Measurements from ENCODE around the gene PCSK5. TPM values are rescaled to one million over a fixed set of nuclear protein-coding genes. Genes with fewer than 3 reads are reported as not detected.

Gene PCSK5
- polyA plus RNA-seq, 3 donors = 4.8 to 13.0 (median 7.1) TPM

DNA sequence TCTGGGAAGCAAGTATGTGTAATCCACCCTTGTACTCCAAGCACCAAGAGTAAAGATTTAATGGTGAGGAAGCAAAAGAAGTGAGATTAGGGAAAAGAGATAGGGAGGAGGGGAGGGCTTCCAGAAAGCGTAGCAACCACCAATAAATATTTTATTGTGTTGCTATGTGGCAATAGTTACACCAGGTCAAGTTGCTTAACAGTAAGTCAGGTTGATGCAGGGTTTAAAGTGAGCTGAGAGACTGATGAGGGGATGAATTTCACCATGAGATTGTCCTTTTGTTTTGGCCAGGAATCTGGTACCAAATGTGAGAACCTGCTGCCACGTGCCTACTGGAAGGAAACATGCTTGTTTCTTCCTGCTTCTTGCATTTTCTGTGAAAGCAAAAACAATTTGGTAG lies 62.7 kb downstream of the PCSK5 start:
- Mint-ChIP-seq H3K4me1 (no peaks in the 10 kb centered on the region), H3K27me3 (ENCODE audit: low read depth in 3 of 3) (peaks cover 0 to 2% (median 0%) of the 10 kb centered on the region in 3 donors), H3K36me3 (peaks cover 10 to 21% of the 10 kb centered on the region in 2 donors), H3K9me3 (peaks cover 0 to 4% (median 2%) of the 10 kb centered on the region in 7 donors), H3K4me3 (no peak overlapping the region), H3K27ac (no peak overlapping the region)
- Histone ChIP-seq H3K79me2 (ENCODE audit: insufficient read depth, low read length) (no peaks in the 10 kb centered on the region), H3K4me1 (ENCODE audit: control insufficient read depth in 1 of 2, insufficient read depth in 2 of 2, low read length in 2 of 2) (no peaks in the 10 kb centered on the region), H2AFZ (ENCODE audit: insufficient read depth, low read depth, low read length, poor library complexity, severe bottlenecking) (no peak overlapping the region), H3K4me3 (replicated peaks in 1 of 3; ENCODE audit: low read depth in 2 of 3, low read length in 3 of 3) (no peak overlapping the region), H3K36me3 (replicated peaks in 1 of 2; ENCODE audit: control insufficient read depth in 1 of 2, insufficient read depth in 2 of 2, low read length in 2 of 2) (peaks cover 0 to 13% of the 10 kb centered on the region in 2 donors), H3K4me2 (replicated peaks; ENCODE audit: extremely low read depth, low read length, poor library complexity, severe bottlenecking) (no peak overlapping the region), H3K27ac (ENCODE audit: low read depth in 1 of 2, low read length in 2 of 2) (no peak overlapping the region), H3K27me3 (ENCODE audit: control insufficient read depth in 2 of 2, insufficient read depth in 2 of 2, low read length in 2 of 2) (no peaks in the 10 kb centered on the region), H3K9ac (ENCODE audit: insufficient read depth, low read length, poor library complexity, severe bottlenecking) (no peak overlapping the region), H3K9me3 (replicated peaks in 1 of 2; ENCODE audit: control insufficient read depth in 1 of 2, insufficient read depth in 1 of 2, low read length in 2 of 2) (peaks cover 0 to 3% of the 10 kb centered on the region in 2 donors), H4K20me1 (ENCODE audit: insufficient read depth, low read length) (peaks cover 10% of the 10 kb centered on the region)
- TF ChIP-seq, protein P1, sequence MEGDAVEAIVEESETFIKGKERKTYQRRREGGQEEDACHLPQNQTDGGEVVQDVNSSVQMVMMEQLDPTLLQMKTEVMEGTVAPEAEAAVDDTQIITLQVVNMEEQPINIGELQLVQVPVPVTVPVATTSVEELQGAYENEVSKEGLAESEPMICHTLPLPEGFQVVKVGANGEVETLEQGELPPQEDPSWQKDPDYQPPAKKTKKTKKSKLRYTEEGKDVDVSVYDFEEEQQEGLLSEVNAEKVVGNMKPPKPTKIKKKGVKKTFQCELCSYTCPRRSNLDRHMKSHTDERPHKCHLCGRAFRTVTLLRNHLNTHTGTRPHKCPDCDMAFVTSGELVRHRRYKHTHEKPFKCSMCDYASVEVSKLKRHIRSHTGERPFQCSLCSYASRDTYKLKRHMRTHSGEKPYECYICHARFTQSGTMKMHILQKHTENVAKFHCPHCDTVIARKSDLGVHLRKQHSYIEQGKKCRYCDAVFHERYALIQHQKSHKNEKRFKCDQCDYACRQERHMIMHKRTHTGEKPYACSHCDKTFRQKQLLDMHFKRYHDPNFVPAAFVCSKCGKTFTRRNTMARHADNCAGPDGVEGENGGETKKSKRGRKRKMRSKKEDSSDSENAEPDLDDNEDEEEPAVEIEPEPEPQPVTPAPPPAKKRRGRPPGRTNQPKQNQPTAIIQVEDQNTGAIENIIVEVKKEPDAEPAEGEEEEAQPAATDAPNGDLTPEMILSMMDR (IDR thresholded peaks at IDR 0.05) = no peak
- DNase-seq = no peak
- 60% methylated on average over 1 of the region's 2 CpGs for WGBS (ENCODE audit: insufficient coverage)
- intact Hi-C loops (cut with micrococcal nuclease) = no loop called here

DNA sequence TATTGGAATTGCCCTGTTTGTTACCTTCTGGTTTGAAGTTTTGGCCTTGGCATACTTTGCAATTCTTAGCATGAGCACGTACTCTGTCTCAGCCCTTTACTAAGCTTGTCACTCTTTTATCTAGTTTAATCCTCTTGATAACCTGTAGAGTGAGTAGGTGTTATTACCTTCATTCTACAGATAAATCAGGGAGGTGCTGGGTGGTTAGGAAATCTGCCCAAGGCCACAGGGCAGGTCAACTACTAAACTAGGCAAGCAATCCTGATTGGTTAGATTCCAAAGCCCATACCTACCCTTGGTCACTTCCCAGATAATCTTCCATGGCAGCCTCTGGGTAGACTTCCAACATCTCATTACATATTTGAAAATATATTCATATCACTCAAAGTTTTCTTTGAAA lies 65.7 kb downstream of the PCSK5 start:
- Histone ChIP-seq H3K27ac (ENCODE audit: low read depth in 1 of 2, low read length in 2 of 2) (no peak overlapping the region), H2AFZ (ENCODE audit: insufficient read depth, low read depth, low read length, poor library complexity, severe bottlenecking) (no peak overlapping the region), H4K20me1 (ENCODE audit: insufficient read depth, low read length) (peaks cover 24% of the 10 kb centered on the region), H3K36me3 (replicated peaks in 1 of 2; ENCODE audit: control insufficient read depth in 1 of 2, insufficient read depth in 2 of 2, low read length in 2 of 2) (peaks cover 0 to 9% of the 10 kb centered on the region in 2 donors), H3K9me3 (replicated peaks in 1 of 2; ENCODE audit: control insufficient read depth in 1 of 2, insufficient read depth in 1 of 2, low read length in 2 of 2) (no peaks in the 10 kb centered on the region), H3K4me3 (replicated peaks in 1 of 3; ENCODE audit: low read depth in 2 of 3, low read length in 3 of 3) (no peak overlapping the region), H3K4me2 (replicated peaks; ENCODE audit: extremely low read depth, low read length, poor library complexity, severe bottlenecking) (no peak overlapping the region), H3K27me3 (ENCODE audit: control insufficient read depth in 2 of 2, insufficient read depth in 2 of 2, low read length in 2 of 2) (no peaks in the 10 kb centered on the region), H3K4me1 (ENCODE audit: control insufficient read depth in 1 of 2, insufficient read depth in 2 of 2, low read length in 2 of 2) (no peaks in the 10 kb centered on the region), H3K9ac (ENCODE audit: insufficient read depth, low read length, poor library complexity, severe bottlenecking) (no peak overlapping the region), H3K79me2 (ENCODE audit: insufficient read depth, low read length) (no peaks in the 10 kb centered on the region)
- Mint-ChIP-seq H3K27ac (no peak overlapping the region), H3K4me3 (no peak overlapping the region), H3K36me3 (peaks cover 10 to 18% of the 10 kb centered on the region in 2 donors), H3K4me1 (no peaks in the 10 kb centered on the region), H3K9me3 (peaks cover 0 to 5% (median 0%) of the 10 kb centered on the region in 7 donors), H3K27me3 (ENCODE audit: low read depth in 3 of 3) (peaks cover 0 to 2% (median 0%) of the 10 kb centered on the region in 3 donors)
- intact Hi-C loops (cut with micrococcal nuclease) = no loop called here
- TF ChIP-seq, protein P1 (IDR thresholded peaks at IDR 0.05) = no peak
- no peak for DNase-seq
- whole genome bisulfite sequencing (ENCODE audit: insufficient coverage) = no CpG with 5 or more reads among the region's 1 CpG
